SK-N-SH (cell line): Measurements from ENCODE around the gene TBC1D30. TPM values are rescaled to one million over a fixed set of nuclear protein-coding genes. Genes with fewer than 3 reads are reported as not detected.

Experiments
- CTCF ChIA-PET: fragments of 300-600, 350-600 bp; formaldehyde crosslinking; extraction: SDS; loops from one replicate; lab custom pipeline; 2021; lab: Yijun Ruan, JAX
- POLR2A ChIA-PET: fragments of 350-600 bp; sonication (Branson Sonifier 250); formaldehyde crosslinking; extraction: SDS; loops from one replicate; lab custom pipeline; 2020; ENCODE audit warnings: antibody characterized with exemption, inconsistent platforms; lab: Yijun Ruan, JAX
- DNase-seq: peaks from one replicate; pipeline ENCODE4 v3.0.0; 2012
- H2AFZ ChIP-seq: fragments of 200-600 bp; sonication (generic); 2 replicates; pipeline ENCODE4 v1.8.1; 2016; ENCODE audit warnings: antibody characterized with exemption, mild to moderate bottlenecking, low read depth
- H3F3A ChIP-seq: fragments of 200-600 bp; sonication (generic); replicated peaks from 2 replicates; pipeline ENCODE3; 2016; ENCODE audit warnings: antibody characterized with exemption, mild to moderate bottlenecking; ENCODE audit not compliant: insufficient read depth
- H3K27ac ChIP-seq, 2 experiments: fragments of 200-500 bp in 1 of 2; fragments of 200-600 bp in 1 of 2; sonication (Bioruptor generic) in 1 of 2; sonication (generic), shearing (Covaris generic) in 1 of 2; 2 replicates each; pipeline versions ENCODE4 v1.5.1 to v1.6.1; 2014 to 2016; ENCODE audit warnings: low read depth in 2 of 2, inconsistent platforms in 1 of 2, low read length in 1 of 2, mild to moderate bottlenecking in 1 of 2, mixed read lengths in 1 of 2
- H3K27me3 ChIP-seq: fragments of 200-600 bp; sonication (generic), shearing (Covaris generic); 2 replicates; pipeline ENCODE4 v1.6.1; 2016; ENCODE audit warnings: mixed run types; ENCODE audit not compliant: insufficient read depth
- H3K36me3 ChIP-seq, 2 experiments: fragments of 200-500 bp in 1 of 2; fragments of 200-600 bp in 1 of 2; sonication (Bioruptor generic) in 1 of 2; sonication (generic) in 1 of 2; replicated peaks in 1 of 2; 2 replicates each; pipeline versions ENCODE3 to v1.5.1; 2014 to 2016; ENCODE audit warnings: low read length in 1 of 2, mild to moderate bottlenecking in 1 of 2; ENCODE audit not compliant: insufficient read depth in 2 of 2, control insufficient read depth in 1 of 2
- H3K4me1 ChIP-seq, 2 experiments: fragments of 200-500 bp in 1 of 2; fragments of 200-600 bp in 1 of 2; sonication (Bioruptor generic) in 1 of 2; sonication (generic), shearing (Covaris generic) in 1 of 2; 2 replicates each; pipeline versions ENCODE4 v1.5.1 to v1.6.1; 2014 to 2016; ENCODE audit warnings: low read depth in 1 of 2, low read length in 1 of 2, mixed run types in 1 of 2; ENCODE audit not compliant: insufficient read depth in 2 of 2, control insufficient read depth in 1 of 2
- H3K4me2 ChIP-seq: fragments of 200-600 bp; sonication (generic), shearing (Covaris generic); 2 replicates; pipeline ENCODE4 v1.6.1; 2017; ENCODE audit warnings: mixed run types
- H3K4me3 ChIP-seq, 2 experiments: fragments of 200-500 bp in 1 of 2; fragments of 200-600 bp in 1 of 2; sonication (Bioruptor generic) in 1 of 2; sonication (generic), shearing (Covaris generic) in 1 of 2; 2 replicates each; pipeline versions ENCODE4 v1.5.1 to v1.8.1; 2014 to 2016; ENCODE audit warnings: low read depth in 2 of 2, inconsistent platforms in 1 of 2, low read length in 1 of 2, mild to moderate bottlenecking in 1 of 2, mixed read lengths in 1 of 2, moderate library complexity in 1 of 2
- H3K79me2 ChIP-seq: fragments of 200-600 bp; sonication (generic); 2 replicates; pipeline ENCODE4 v1.8.1; 2017; ENCODE audit warnings: mild to moderate bottlenecking; ENCODE audit not compliant: insufficient read depth
- H3K9ac ChIP-seq: fragments of 200-600 bp; sonication (generic); 2 replicates; pipeline ENCODE4 v1.6.1; 2017; ENCODE audit warnings: mixed run types
- H3K9me2 ChIP-seq: fragments of 200-600 bp; sonication (generic); 2 replicates; pipeline ENCODE4 v1.6.1; 2017; ENCODE audit warnings: mixed run types
- H3K9me3 ChIP-seq: fragments of 200-600 bp; sonication (generic); 2 replicates; pipeline ENCODE4 v1.6.1; 2017; ENCODE audit warnings: mixed run types, mild to moderate bottlenecking, moderate library complexity
- H4K20me1 ChIP-seq: fragments of 200-600 bp; sonication (generic); 2 replicates; pipeline ENCODE4 v1.6.1; 2017; ENCODE audit warnings: mild to moderate bottlenecking, mixed run types; ENCODE audit not compliant: insufficient read depth
- CTCF ChIP-seq: fragments of 200-600 bp; sonication (generic); IDR thresholded peaks from 2 replicates; pipeline ENCODE4 v1.6.1; 2017; ENCODE audit warnings: antibody characterized with exemption, mild to moderate bottlenecking, moderate library complexity
- FOSL2 ChIP-seq: IDR thresholded peaks from 2 replicates; pipeline ENCODE4 v1.4.0; 2012; ENCODE audit warnings: low read depth, mild to moderate bottlenecking, moderate library complexity, borderline replicate concordance
- GABPA ChIP-seq: IDR thresholded peaks from 2 replicates; pipeline ENCODE4 v1.4.0; 2012; ENCODE audit warnings: low read depth, mild to moderate bottlenecking
- IRF3 ChIP-seq: fragments of 150-350 bp; IDR thresholded peaks from 2 replicates; pipeline ENCODE4 v1.6.1; 2016; ENCODE audit warnings: mild to moderate bottlenecking, low read depth, low read length
- JUND ChIP-seq: IDR thresholded peaks from 2 replicates; pipeline ENCODE4 v1.4.0; 2012
- MAX ChIP-seq: IDR thresholded peaks from 2 replicates; pipeline ENCODE4 v1.4.0; 2012; ENCODE audit warnings: low read depth
- MEF2A ChIP-seq: IDR thresholded peaks from 2 replicates; pipeline ENCODE4 v1.4.0; 2012; ENCODE audit warnings: low read depth, borderline replicate concordance
- NFIC ChIP-seq: IDR thresholded peaks from 2 replicates; pipeline ENCODE4 v1.4.0; 2012; ENCODE audit warnings: borderline replicate concordance
- NRF1 ChIP-seq: IDR thresholded peaks from 2 replicates; pipeline ENCODE4 v1.6.1; 2012; ENCODE audit warnings: low read depth, mild to moderate bottlenecking, low read length
- RCOR1 ChIP-seq: fragments of 150-350 bp; IDR thresholded peaks from 2 replicates; pipeline ENCODE4 v1.6.1; 2017; ENCODE audit warnings: antibody characterized with exemption, low read length
- RFX5 ChIP-seq: IDR thresholded peaks from 2 replicates; pipeline ENCODE4 v1.6.1; 2012; ENCODE audit warnings: mild to moderate bottlenecking, improper control_type of control experiment, low read length
- RXRA ChIP-seq: IDR thresholded peaks from 2 replicates; pipeline ENCODE4 v1.4.0; 2012; ENCODE audit warnings: low read depth, mild to moderate bottlenecking, borderline replicate concordance
- SMC3 ChIP-seq: IDR thresholded peaks from 2 replicates; pipeline ENCODE4 v1.6.1; 2012; ENCODE audit warnings: low read depth, low read length, improper control_type of control experiment
- TAF1 ChIP-seq: IDR thresholded peaks from 2 replicates; pipeline ENCODE4 v1.6.1; 2012; ENCODE audit warnings: low read depth, mild to moderate bottlenecking, low read length, moderate library complexity, borderline replicate concordance
- TEAD4 ChIP-seq: IDR thresholded peaks from 2 replicates; pipeline ENCODE4 v1.4.0; 2012; ENCODE audit warnings: mild to moderate bottlenecking, borderline replicate concordance; ENCODE audit not compliant: insufficient read depth
- USF1 ChIP-seq: IDR thresholded peaks from 2 replicates; pipeline ENCODE4 v1.4.0; 2012; ENCODE audit warnings: low read depth, borderline replicate concordance
- USF2 ChIP-seq: fragments of 150-350 bp; IDR thresholded peaks from 2 replicates; pipeline ENCODE4 v1.6.1; 2017; ENCODE audit warnings: antibody characterized with exemption, low read length, low read depth, borderline replicate concordance
- YY1 ChIP-seq: IDR thresholded peaks from 2 replicates; pipeline ENCODE4 v1.4.0; 2012; ENCODE audit warnings: low read depth, mild to moderate bottlenecking
- ZBTB33 ChIP-seq: IDR thresholded peaks from 2 replicates; pipeline ENCODE4 v1.4.0; 2012; ENCODE audit warnings: low read depth, borderline replicate concordance
- WGBS: methylation state at CpG from one replicate; pipeline ENCODE4 v1.1.6; 2017; ENCODE audit warnings: low lambda C conversion rate; 5-methylcytosine and 5-hydroxymethylcytosine counted together
- polyA plus RNA-seq, 3 experiments: library from polyadenylated mRNA; depleted of rRNA; stranded (reverse); fragments of >200 nt; gene quantifications; 2 replicates each; pipeline ENCODE4 v1.2.3, GENCODE V29; 2012

The TBC1D30 gene
- polyA plus RNA-seq, 1 of the 3 experiments (the other 2 are of a cell fraction): 0.23 TPM

GRCh38 chr12:64824130-64824499 is 332 bp upstream of the TBC1D30 start:
- 13% methylated on average over 14 of the region's 16 CpGs for WGBS
- ChIA-PET POLR2A (no interaction called here), CTCF (interaction anchor here (0.8 to 2.4 kb wide), 5 partner anchors 10 to 103 kb away, joined by 3 to 15 read pairs (median 4); no protein-coding TSS in a partner anchor)
- peaks cover 36% of the 10 kb centered on the region for H3K27me3 ChIP-seq
- H2AFZ ChIP-seq: peak overlapping the region; percentile 63; the same call in 1 of the 2 replicates
- H3K4me1 ChIP-seq: peaks cover 0 to 4% of the 10 kb centered on the region in 2 experiments; a peak in 1 of 4 replicates
- no peaks in the 10 kb centered on the region for H3K9me2 ChIP-seq
- H3K36me3 ChIP-seq: no peaks in the 10 kb centered on the region
- peaks cover 6% of the 10 kb centered on the region; the same call in 1 of the 2 replicates for H3K9me3 ChIP-seq
- H3F3A ChIP-seq: no peaks in the 10 kb centered on the region
- no peak overlapping the region for H3K9ac ChIP-seq
- no peak for TF ChIP-seq JUND
- no peak for TF ChIP-seq YY1
- TF ChIP-seq MAX: no peak
- TF ChIP-seq GABPA: no peak
- no peak for TF ChIP-seq NRF1
- no peak for TF ChIP-seq USF2
- TF ChIP-seq RCOR1: no peak
- no peak for TF ChIP-seq RFX5
- no peak for TF ChIP-seq NFIC
- no peak for TF ChIP-seq MEF2A
- TF ChIP-seq SMC3: no peak
- no peak for TF ChIP-seq FOSL2
- no peak for TF ChIP-seq TAF1
- no peak for TF ChIP-seq RXRA
- no peak for TF ChIP-seq CTCF
- TF ChIP-seq ZBTB33: no peak
- TF ChIP-seq IRF3: no peak
- no peak for TF ChIP-seq USF1
- TF ChIP-seq TEAD4: no peak
- no peak for DNase-seq
- H3K4me2 ChIP-seq: peak overlapping the region; percentile 88
- H3K79me2 ChIP-seq: no peaks in the 10 kb centered on the region
- H4K20me1 ChIP-seq: no peaks in the 10 kb centered on the region
- H3K4me3 ChIP-seq: peak overlapping the region; percentile 42 to 60
- no peak overlapping the region for H3K27ac ChIP-seq
